ENCODE results near the gene IZUMO4. TPM values are rescaled to one million over a fixed set of nuclear protein-coding genes. Genes with fewer than 3 reads are reported as not detected.

The IZUMO4 gene
- total and polyA plus RNA-seq, 9 donors = 1.8 to 31.7 (median 10.7) TPM

GRCh38 chr19:2053601-2054389, 42.9 kb upstream of the IZUMO4 start:
- DNase-seq = peak; percentile 93 to 97 (median 96)
- Histone ChIP-seq H3K4me1 (ENCODE audit: insufficient read depth) (peaks cover 32% of the 10 kb centered on the region), H3K4me3 (no peak overlapping the region), H3K36me3 (no peaks in the 10 kb centered on the region), H3K27me3 (no peaks in the 10 kb centered on the region), H3K9me3 (no peaks in the 10 kb centered on the region), H3K27ac (peak overlapping the region; percentile 61 to 100)
- intact Hi-C loops (cut with DNase I) = no loop called here
- 49 to 52% (median 52%) methylated on average over 24 of the region's 24 CpGs for WGBS, 3 donors
- TF ChIP-seq CTCF (IDR thresholded peaks at IDR 0.05) = no peak
- TF ChIP-seq POLR2A (IDR thresholded peaks at IDR 0.05) = peak; percentile 52
- TF ChIP-seq EP300 (IDR thresholded peaks at IDR 0.05) = peak; percentile 48

- Histone ChIP-seq H3K27me3 (no peaks in the 10 kb centered on the region), H3K4me3 (no peak overlapping the region), H3K9me3 (no peaks in the 10 kb centered on the region), H3K4me1 (ENCODE audit: insufficient read depth) (peaks cover 27% of the 10 kb centered on the region), H3K36me3 (no peaks in the 10 kb centered on the region), H3K27ac (peak overlapping the region; percentile 61 to 100)
- 64 to 78% (median 69%) methylated on average over 8 of the region's 8 CpGs for WGBS, 3 donors
- peak in 3 of 5 donors; percentile 39 to 53 (median 53) for DNase-seq
- TF ChIP-seq CTCF (IDR thresholded peaks at IDR 0.05) (no peak), POLR2A (IDR thresholded peaks at IDR 0.05) (no peak), EP300 (IDR thresholded peaks at IDR 0.05) (no peak)
- intact Hi-C loops (cut with DNase I) = loop anchor here in 2 of 4 donors (5.0 kb wide), 2 partner anchors 32 to 37 kb away; partner anchors contain the start of gene BTBD2 (in 1 of the 2)
These were observed 42.0 kb upstream of the IZUMO4 start for GRCh38 chr19:2054763-2055162.

GRCh38 chr19:2055931-2056836, 40.5 kb upstream of the IZUMO4 start:
- no peaks in the 10 kb centered on the region for H3K9me3 ChIP-seq
- H3K4me1 ChIP-seq (ENCODE audit: insufficient read depth) = peaks cover 35% of the 10 kb centered on the region
- peak overlapping the region; percentile 100 for H3K27ac ChIP-seq
- TF ChIP-seq POLR2A (IDR thresholded peaks at IDR 0.05) (peak; percentile 74), CTCF (IDR thresholded peaks at IDR 0.05) (no peak)
- no peaks in the 10 kb centered on the region for H3K36me3 ChIP-seq
- DNase-seq = peak; percentile 79 to 88 (median 82)
- peak overlapping the region; percentile 54 for H3K4me3 ChIP-seq
- no peaks in the 10 kb centered on the region for H3K27me3 ChIP-seq
- intact Hi-C loops (cut with DNase I) = loop anchor here in 2 of 4 donors (5.0 kb wide), 2 partner anchors 34 to 39 kb away; partner anchors contain the start of gene BTBD2 (in 1 of the 2)
- 3 to 11% (median 7%) methylated on average over 16 to 22 of the region's 22 CpGs for WGBS, 3 donors

GRCh38 chr19:2056837-2057192, 39.9 kb upstream of the IZUMO4 start:
- H3K36me3 ChIP-seq = no peaks in the 10 kb centered on the region
- peak; percentile 56 to 76 (median 69) for DNase-seq
- no peaks in the 10 kb centered on the region for H3K27me3 ChIP-seq
- WGBS, 3 donors = 12 to 23% (median 22%) methylated on average over 5 of the region's 5 CpGs
- intact Hi-C loops (cut with DNase I) = loop anchor here in 2 of 4 donors (5.0 kb wide), 2 partner anchors 35 to 40 kb away; partner anchors contain the start of gene BTBD2 (in 1 of the 2)
- no peak overlapping the region for H3K4me3 ChIP-seq
- peaks cover 31% of the 10 kb centered on the region for H3K4me1 ChIP-seq (ENCODE audit: insufficient read depth)
- no peaks in the 10 kb centered on the region for H3K9me3 ChIP-seq
- TF ChIP-seq EP300 (IDR thresholded peaks at IDR 0.05) (no peak), POLR2A (IDR thresholded peaks at IDR 0.05) (no peak), CTCF (IDR thresholded peaks at IDR 0.05) (no peak)
- H3K27ac ChIP-seq = peak overlapping the region; percentile 100
